Peyer's patch (tissue), 4 donors: ENCODE results near the gene BTBD16.

ENCODE experiments used
- CTCF ChIP-seq, 6 experiments: fragments of 450-650 bp in 4 of 6; fragments of 200-600 bp in 2 of 6; sonication (generic) in 1 of 6; IDR thresholded peaks; one replicate each; pipeline ENCODE4 v1.5.1; 2017 to 2019; ENCODE audit warnings: antibody characterized with exemption in 6 of 6, mild to moderate bottlenecking in 3 of 6, moderate library complexity in 1 of 6
- POLR2A ChIP-seq, 2 donors: fragments of 450-650 bp; IDR thresholded peaks; one replicate each; pipeline ENCODE4 v1.5.1; 2017; ENCODE audit warnings: antibody characterized with exemption in 2 of 2, mild to moderate bottlenecking in 2 of 2, moderate library complexity in 2 of 2

GRCh38 chr10:122264931-122265330 is 6.2 kb upstream of the BTBD16 start:
- no peak for TF ChIP-seq CTCF (IDR thresholded peaks at IDR 0.05)
- TF ChIP-seq POLR2A (IDR thresholded peaks at IDR 0.05) = no peak
